GM19455 (cell line): ENCODE data around the gene MT1M.
"Not testable (repeated sequence)": the region's sequence is repeated elsewhere in the genome, so short reads cannot be mapped to it uniquely, and the experiment has no call there.

Source experiments
- ATAC-seq: cut with Tn5 transposase; IDR thresholded peaks from one replicate; pipeline ENCODE4 v1.9.1; 2021; ENCODE audit not compliant: unreplicated experiment

MT1M gene

GRCh38 chr16:56671691-56672090, 39.2 kb downstream of the MT1M start:
- ATAC-seq, result not testable (repeated sequence)

- ATAC-seq, result not testable (repeated sequence)
These were observed 39.7 kb downstream of the MT1M start for GRCh38 chr16:56672171-56672570.

- no peak for ATAC-seq
These were observed 40.5 kb downstream of the MT1M start for GRCh38 chr16:56672761-56673536.

GRCh38 chr16:56673921-56674320, 41.5 kb downstream of the MT1M start:
- ATAC-seq, result no peak

- not testable (repeated sequence) for ATAC-seq
These were observed 42.1 kb downstream of the MT1M start for GRCh38 chr16:56674570-56674969.

- ATAC-seq, result no peak
These were observed 43.3 kb downstream of the MT1M start for GRCh38 chr16:56675685-56676210.

GRCh38 chr16:56677474-56677873, 45.0 kb downstream of the MT1M start:
- no peak for ATAC-seq

- no peak for ATAC-seq
These were observed 46.7 kb downstream of the MT1M start for GRCh38 chr16:56679078-56679730.

- ATAC-seq, result no peak
These were observed 47.4 kb downstream of the MT1M start for GRCh38 chr16:56679818-56680217.

GRCh38 chr16:56681939-56682702, 49.7 kb downstream of the MT1M start, which contains the start of gene MT1X:
TSS of gene MT1X (plus strand) at chr16:56682470. CDS start at chr16:56682541, 71 bp downstream.
- peak; percentile 98 for ATAC-seq

- ATAC-seq, result no peak
These were observed 50.4 kb downstream of the MT1M start for GRCh38 chr16:56682703-56683397.
